Neuronal stem cell (in vitro differentiated cells): ENCODE measurements around the gene RALGDS.
"Not testable (repeated sequence)": the region's sequence is repeated elsewhere in the genome, so short reads cannot be mapped to it uniquely, and the experiment has no call there.

ENCODE experiments used
- DNase-seq: peaks from one replicate; pipeline ENCODE4 v3.0.0-alpha.2; 2013; ENCODE audit warnings: low spot score
- H2AFZ ChIP-seq: one replicate; pipeline ENCODE4 v1.6.1; 2013; ENCODE audit warnings: mild to moderate bottlenecking, low read length, inconsistent platforms
- H2AK5ac ChIP-seq: 2 replicates; pipeline ENCODE4 v1.6.1; 2013; ENCODE audit warnings: low read depth, mild to moderate bottlenecking, inconsistent platforms, low read length, moderate library complexity, mixed read lengths
- H2BK120ac ChIP-seq: 2 replicates; pipeline ENCODE4 v1.6.1; 2013; ENCODE audit warnings: low read depth, mild to moderate bottlenecking, inconsistent platforms, low read length, moderate library complexity, mixed read lengths
- H2BK12ac ChIP-seq: one replicate; pipeline ENCODE4 v1.6.1; 2013; ENCODE audit warnings: low read length, inconsistent platforms
- H2BK15ac ChIP-seq: 2 replicates; pipeline ENCODE4 v1.6.1; 2013; ENCODE audit warnings: mild to moderate bottlenecking, low read length, inconsistent platforms, mixed read lengths
- H2BK5ac ChIP-seq: one replicate; pipeline ENCODE4 v1.6.1; 2013; ENCODE audit warnings: inconsistent platforms, mild to moderate bottlenecking, low read length, moderate library complexity
- H3K14ac ChIP-seq: one replicate; pipeline ENCODE4 v1.6.1; 2013; ENCODE audit warnings: low read length, inconsistent platforms
- H3K18ac ChIP-seq: 2 replicates; pipeline ENCODE4 v1.6.1; 2013; ENCODE audit warnings: low read length, inconsistent platforms
- H3K23ac ChIP-seq: 2 replicates; pipeline ENCODE4 v1.6.1; 2013; ENCODE audit warnings: low read depth, mild to moderate bottlenecking, mixed read lengths, low read length, inconsistent platforms; ENCODE audit not compliant: poor library complexity
- H3K27ac ChIP-seq: replicated peaks from 3 replicates; pipeline ENCODE4 v1.5.1; 2013; ENCODE audit warnings: low read length, inconsistent platforms
- H3K27me3 ChIP-seq, 3 experiments: 2 replicates each; pipeline ENCODE4 v1.6.1; 2013; ENCODE audit warnings: low read length in 3 of 3, mild to moderate bottlenecking in 2 of 3, inconsistent platforms in 1 of 3, low read depth in 1 of 3, mixed read lengths in 1 of 3, moderate library complexity in 1 of 3; ENCODE audit not compliant: control insufficient read depth in 3 of 3, insufficient read depth in 3 of 3
- H3K36me3 ChIP-seq, 2 donors: replicated peaks in 1 of 2; 2 replicates each; pipeline ENCODE4 v1.6.1; 2013; ENCODE audit warnings: low read length in 2 of 2; ENCODE audit not compliant: control insufficient read depth in 2 of 2, insufficient read depth in 2 of 2
- H3K4ac ChIP-seq: 2 replicates; pipeline ENCODE4 v1.6.1; 2013; ENCODE audit warnings: inconsistent platforms, mild to moderate bottlenecking, low read length, moderate library complexity
- H3K4me1 ChIP-seq, 2 donors: 1 replicate in 1 of 2; 2 replicates in 1 of 2; pipeline ENCODE4 v1.6.1; 2013; ENCODE audit warnings: low read length in 2 of 2, low read depth in 1 of 2; ENCODE audit not compliant: control insufficient read depth in 2 of 2, insufficient read depth in 1 of 2
- H3K4me2 ChIP-seq: one replicate; pipeline ENCODE4 v1.6.1; 2013; ENCODE audit warnings: mild to moderate bottlenecking, low read length, inconsistent platforms; ENCODE audit not compliant: insufficient read depth, poor library complexity, severe bottlenecking
- H3K4me3 ChIP-seq, 2 donors: 2 replicates each; pipeline ENCODE4 v1.5.1; 2013; ENCODE audit warnings: low read length in 2 of 2, mild to moderate bottlenecking in 2 of 2, inconsistent platforms in 1 of 2, moderate library complexity in 1 of 2
- H3K79me1 ChIP-seq: one replicate; pipeline ENCODE4 v1.6.1; 2013; ENCODE audit warnings: low read depth, mild to moderate bottlenecking, inconsistent platforms, low read length, moderate library complexity
- H3K9ac ChIP-seq: one replicate; pipeline ENCODE4 v1.6.1; 2013; ENCODE audit warnings: mild to moderate bottlenecking, low read depth, low read length, inconsistent platforms; ENCODE audit not compliant: poor library complexity
- H3K9me3 ChIP-seq, 2 donors: replicated peaks in 1 of 2; 2 replicates each; pipeline versions ENCODE3 to v1.6.1; 2013; ENCODE audit warnings: low read length in 2 of 2, mild to moderate bottlenecking in 2 of 2, inconsistent platforms in 1 of 2, low read depth in 1 of 2, mixed read lengths in 1 of 2, moderate library complexity in 1 of 2; ENCODE audit not compliant: control insufficient read depth in 2 of 2, insufficient read depth in 1 of 2
- H4K8ac ChIP-seq: one replicate; pipeline ENCODE4 v1.6.1; 2013; ENCODE audit warnings: low read depth, mild to moderate bottlenecking, inconsistent platforms, low read length, moderate library complexity
- H4K91ac ChIP-seq: one replicate; pipeline ENCODE4 v1.6.1; 2013; ENCODE audit warnings: low read length, low read depth, mild to moderate bottlenecking, inconsistent platforms; ENCODE audit not compliant: poor library complexity
- WGBS, 2 donors: extraction: QIAGEN DNeasy Blood & Tissue Kit; methylation state at CpG; one replicate each; pipeline ENCODE4 v1.1.7; 2013; ENCODE audit warnings: missing lambda C conversion rate in 2 of 2, mixed read lengths in 1 of 2; ENCODE audit not compliant: insufficient read length in 2 of 2, insufficient replicate concordance in 1 of 2; ENCODE audit errors: extremely low coverage in 2 of 2; 5-methylcytosine and 5-hydroxymethylcytosine counted together

The RALGDS gene

GRCh38 chr9:133075925-133076630 lies 45.0 kb downstream of the RALGDS start:
- Histone ChIP-seq H2BK15ac (no peak overlapping the region), H3K4ac (no peak overlapping the region), H3K9ac (no peak overlapping the region), H4K8ac (no peak overlapping the region), H2AK5ac (no peak overlapping the region), H3K4me1 (peaks cover 0 to 8% of the 10 kb centered on the region in 2 donors), H2AFZ (no peak overlapping the region), H3K27ac (no peak overlapping the region), H2BK12ac (no peak overlapping the region), H4K91ac (no peak overlapping the region), H2BK120ac (no peak overlapping the region), H3K79me1 (no peaks in the 10 kb centered on the region), H3K27me3 (peaks cover 0 to 9% (median 0%) of the 10 kb centered on the region in 3 experiments), H3K18ac (no peak overlapping the region), H3K9me3 (no peaks in the 10 kb centered on the region), H3K36me3 (peaks cover 0 to 2% of the 10 kb centered on the region in 2 donors), H3K23ac (no peak overlapping the region), H2BK5ac (no peak overlapping the region), H3K14ac (no peak overlapping the region), H3K4me2 (no peak overlapping the region), H3K4me3 (no peak overlapping the region)
- no CpG with 5 or more reads among the region's 4 CpGs for WGBS, 2 donors
- DNase-seq = no peak

GRCh38 chr9:133074111-133074651 lies 46.9 kb downstream of the RALGDS start:
- H3K4me3 ChIP-seq = no peak overlapping the region
- H3K79me1 ChIP-seq = no peaks in the 10 kb centered on the region
- H2AFZ ChIP-seq = no peak overlapping the region
- DNase-seq = no peak
- no peak overlapping the region for H2BK5ac ChIP-seq
- H3K18ac ChIP-seq = no peak overlapping the region
- H3K4me2 ChIP-seq = no peak overlapping the region
- no peak overlapping the region for H3K4ac ChIP-seq
- H4K91ac ChIP-seq = no peak overlapping the region
- H3K36me3 ChIP-seq = peaks cover 0 to 2% of the 10 kb centered on the region in 2 donors
- H3K27me3 ChIP-seq = peaks cover 0 to 9% (median 0%) of the 10 kb centered on the region in 3 experiments
- no CpG with 5 or more reads among the region's 8 CpGs for WGBS, 2 donors
- H3K27ac ChIP-seq = no peak overlapping the region
- H4K8ac ChIP-seq = no peak overlapping the region
- H2AK5ac ChIP-seq = no peak overlapping the region
- H3K14ac ChIP-seq = no peak overlapping the region
- no peak overlapping the region for H2BK15ac ChIP-seq
- H3K9ac ChIP-seq = no peak overlapping the region
- no peak overlapping the region for H2BK120ac ChIP-seq
- H3K4me1 ChIP-seq = no peaks in the 10 kb centered on the region
- H2BK12ac ChIP-seq = no peak overlapping the region
- H3K9me3 ChIP-seq = no peaks in the 10 kb centered on the region
- H3K23ac ChIP-seq = no peak overlapping the region

- Histone ChIP-seq H3K4me2 (no peak overlapping the region), H3K27ac (no peak overlapping the region), H3K27me3 (peaks cover 0 to 9% (median 0%) of the 10 kb centered on the region in 3 experiments), H2BK15ac (no peak overlapping the region), H3K79me1 (no peaks in the 10 kb centered on the region), H4K8ac (no peak overlapping the region), H3K23ac (no peak overlapping the region), H2AK5ac (no peak overlapping the region), H3K9ac (no peak overlapping the region), H3K36me3 (peaks cover 0 to 2% of the 10 kb centered on the region in 2 donors), H3K9me3 (no peaks in the 10 kb centered on the region), H3K4me3 (no peak overlapping the region), H2AFZ (no peak overlapping the region), H4K91ac (no peak overlapping the region), H3K14ac (no peak overlapping the region), H2BK120ac (no peak overlapping the region), H3K4me1 (no peaks in the 10 kb centered on the region), H3K4ac (no peak overlapping the region), H2BK12ac (no peak overlapping the region), H2BK5ac (no peak overlapping the region), H3K18ac (no peak overlapping the region)
- DNase-seq = no peak
- WGBS, 2 donors = no CpG with 5 or more reads among the region's 12 CpGs
Measured at GRCh38 chr9:133073086-133074014, 47.7 kb downstream of the RALGDS start.

DNA sequence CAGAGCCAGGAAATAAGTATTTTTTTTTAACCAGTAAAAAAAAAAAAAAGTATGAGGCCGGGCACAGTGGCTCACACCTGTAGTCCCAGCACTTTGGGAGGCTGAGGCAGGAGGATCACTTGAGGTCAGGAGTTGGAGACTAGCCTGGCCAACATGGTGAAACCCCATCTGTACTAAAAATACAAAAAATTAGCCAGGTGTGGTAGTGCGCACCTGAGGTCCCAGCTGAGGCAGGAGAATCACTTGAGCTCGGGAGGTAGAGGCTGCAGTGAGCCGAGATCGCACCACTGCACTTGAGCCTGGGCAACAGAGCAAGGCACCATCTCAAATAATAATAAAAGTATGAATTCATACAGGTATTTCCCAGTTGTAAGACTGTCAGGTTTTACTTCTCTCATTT lies 48.8 kb downstream of the RALGDS start:
- not testable (repeated sequence) for H2BK12ac ChIP-seq, H3K14ac ChIP-seq, H3K79me1 ChIP-seq, H3K9me3 ChIP-seq, H2AK5ac ChIP-seq, DNase-seq, H2AFZ ChIP-seq, H4K91ac ChIP-seq, H3K4me2 ChIP-seq, H3K27me3 ChIP-seq, H3K36me3 ChIP-seq, H2BK15ac ChIP-seq, H3K4ac ChIP-seq, H3K9ac ChIP-seq, H3K18ac ChIP-seq, H3K23ac ChIP-seq, H2BK120ac ChIP-seq, H3K4me3 ChIP-seq, H4K8ac ChIP-seq, H3K4me1 ChIP-seq, H2BK5ac ChIP-seq, H3K27ac ChIP-seq
- no CpG with 5 or more reads among the region's 5 CpGs for WGBS, 2 donors
